ENCODE measurements around the gene PLA2G2D.

PLA2G2D gene

GRCh38 chr1:20112279-20113000, 6.9 kb downstream of the PLA2G2D start:
- DNase-seq, result no peak

- no peak for DNase-seq
Measured at GRCh38 chr1:20111452-20111851, 7.9 kb downstream of the PLA2G2D start.

- DNase-seq, result no peak
Measured at GRCh38 chr1:20110679-20111078, 8.7 kb downstream of the PLA2G2D start.

GRCh38 chr1:20109223-20109856, 10.0 kb downstream of the PLA2G2D start:
- DNase-seq, result no peak

- DNase-seq, result no peak
Measured at GRCh38 chr1:20108366-20109123, 10.8 kb downstream of the PLA2G2D start.

GRCh38 chr1:20107796-20108195, 11.5 kb downstream of the PLA2G2D start:
- DNase-seq, result no peak

GRCh38 chr1:20107351-20107750, 12.0 kb downstream of the PLA2G2D start:
- DNase-seq, result no peak

GRCh38 chr1:20105856-20106255, 13.5 kb downstream of the PLA2G2D start:
- no peak for DNase-seq

GRCh38 chr1:20102875-20103274, 16.5 kb downstream of the PLA2G2D start:
- DNase-seq, result no peak

GRCh38 chr1:20100632-20101355, 18.5 kb downstream of the PLA2G2D start:
- DNase-seq, result peak; percentile 41

GRCh38 chr1:20099533-20099932, 19.8 kb downstream of the PLA2G2D start:
- no peak for DNase-seq

- no peak for DNase-seq
Measured at GRCh38 chr1:20096840-20097447, 22.4 kb downstream of the PLA2G2D start.

GRCh38 chr1:20095564-20096434, 23.5 kb downstream of the PLA2G2D start:
- no peak for DNase-seq

GRCh38 chr1:20093940-20094391, 25.4 kb downstream of the PLA2G2D start:
- no peak for DNase-seq

GRCh38 chr1:20093303-20093702, 26.0 kb downstream of the PLA2G2D start:
- DNase-seq, result no peak

GRCh38 chr1:20090641-20091040, 28.7 kb downstream of the PLA2G2D start:
- DNase-seq, result no peak

GRCh38 chr1:20090119-20090518, 29.2 kb downstream of the PLA2G2D start:
- no peak for DNase-seq

- DNase-seq, result no peak
Measured at GRCh38 chr1:20089328-20090077, 29.8 kb downstream of the PLA2G2D start.

- no peak for DNase-seq
Measured at GRCh38 chr1:20087668-20088067, 31.7 kb downstream of the PLA2G2D start.

GRCh38 chr1:20086800-20087199, 32.5 kb downstream of the PLA2G2D start:
- DNase-seq, result no peak

Measured in DMS153 (cell line).